ENCODE data around the gene RHBDD3.

Gene RHBDD3

DNA sequence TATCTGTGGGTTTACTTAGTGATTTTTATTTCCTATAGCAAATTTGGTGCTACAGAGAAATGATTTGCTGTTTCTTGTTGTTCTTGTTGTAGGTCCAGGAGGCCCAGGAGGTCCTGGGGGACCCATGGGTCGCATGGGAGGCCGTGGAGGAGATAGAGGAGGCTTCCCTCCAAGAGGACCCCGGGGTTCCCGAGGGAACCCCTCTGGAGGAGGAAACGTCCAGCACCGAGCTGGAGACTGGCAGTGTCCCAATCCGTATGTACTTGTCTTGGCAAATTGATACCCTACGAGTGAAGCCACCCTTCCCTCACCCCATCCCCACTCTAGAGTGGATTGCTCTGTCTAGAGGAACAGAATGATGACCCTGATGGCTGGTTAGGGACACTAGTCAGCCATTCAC, 30.9 kb upstream of the RHBDD3 start:
- WGBS, 2 donors (ENCODE audit: extremely low coverage in 2 of 2, insufficient read length in 2 of 2, insufficient replicate concordance in 1 of 2), result no CpG with 5 or more reads among the region's 8 CpGs
- DNase-seq (ENCODE audit: low spot score), result no peak
- H3K4me1 ChIP-seq (ENCODE audit: control insufficient read depth in 2 of 2, insufficient read depth in 1 of 2, low read depth in 1 of 2, low read length in 2 of 2), result no peaks in the 10 kb centered on the region
- no peak overlapping the region for H4K8ac ChIP-seq (ENCODE audit: low read depth, low read length)
- H3K14ac ChIP-seq (ENCODE audit: low read length), result no peak overlapping the region
- no peak overlapping the region for H3K23ac ChIP-seq (ENCODE audit: low read depth, low read length, poor library complexity)
- H2BK12ac ChIP-seq (ENCODE audit: low read length), result no peak overlapping the region
- no peaks in the 10 kb centered on the region for H3K79me1 ChIP-seq (ENCODE audit: low read depth, low read length)
- H3K9me3 ChIP-seq (replicated peaks in 1 of 2; ENCODE audit: control insufficient read depth in 2 of 2, insufficient read depth in 1 of 2, low read depth in 1 of 2, low read length in 2 of 2), result no peaks in the 10 kb centered on the region
- H4K91ac ChIP-seq (ENCODE audit: low read depth, low read length, poor library complexity), result no peak overlapping the region
- H2BK120ac ChIP-seq (ENCODE audit: low read depth, low read length), result no peak overlapping the region
- no peaks in the 10 kb centered on the region for H3K27me3 ChIP-seq (ENCODE audit: control insufficient read depth in 3 of 3, insufficient read depth in 3 of 3, low read depth in 1 of 3, low read length in 3 of 3)
- H3K4me3 ChIP-seq (ENCODE audit: low read length in 2 of 2), result no peak overlapping the region
- no peak overlapping the region for H2AK5ac ChIP-seq (ENCODE audit: low read depth, low read length)
- peaks cover 53 to 82% of the 10 kb centered on the region in 2 donors for H3K36me3 ChIP-seq (replicated peaks in 1 of 2; ENCODE audit: control insufficient read depth in 2 of 2, insufficient read depth in 2 of 2, low read length in 2 of 2)
- no peak overlapping the region for H2BK15ac ChIP-seq (ENCODE audit: low read length)
- no peak overlapping the region for H2AFZ ChIP-seq (ENCODE audit: low read length)
- no peak overlapping the region for H3K4ac ChIP-seq (ENCODE audit: low read length)
- no peak overlapping the region for H3K27ac ChIP-seq (replicated peaks; ENCODE audit: low read length)
- no peak overlapping the region for H3K18ac ChIP-seq (ENCODE audit: low read length)
- no peak overlapping the region for H2BK5ac ChIP-seq (ENCODE audit: low read length)
- H3K9ac ChIP-seq (ENCODE audit: low read depth, low read length, poor library complexity), result no peak overlapping the region
- H3K4me2 ChIP-seq (ENCODE audit: insufficient read depth, low read length, poor library complexity, severe bottlenecking), result no peak overlapping the region

DNA sequence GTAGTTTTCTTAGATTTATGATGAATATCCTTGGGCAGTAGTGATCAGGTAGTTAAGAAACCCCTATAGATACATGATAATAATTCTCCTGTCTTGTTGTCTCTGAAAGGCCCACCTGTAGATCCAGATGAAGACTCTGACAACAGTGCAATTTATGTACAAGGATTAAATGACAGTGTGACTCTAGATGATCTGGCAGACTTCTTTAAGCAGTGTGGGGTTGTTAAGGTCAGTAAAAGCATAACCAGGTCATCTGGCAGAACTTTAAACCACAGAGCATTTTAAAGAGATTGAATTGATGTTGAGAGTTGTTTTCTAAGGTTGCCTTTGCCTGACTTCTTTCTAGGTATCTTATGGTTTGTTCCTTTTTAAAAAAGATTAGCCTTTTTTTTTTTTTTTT, 24.6 kb upstream of the RHBDD3 start:
- Histone ChIP-seq H3K27ac (replicated peaks; ENCODE audit: low read length) (no peak overlapping the region), H3K36me3 (replicated peaks in 1 of 2; ENCODE audit: control insufficient read depth in 2 of 2, insufficient read depth in 2 of 2, low read length in 2 of 2) (peaks cover 56 to 100% of the 10 kb centered on the region in 2 donors), H4K91ac (ENCODE audit: low read depth, low read length, poor library complexity) (no peak overlapping the region), H2BK120ac (ENCODE audit: low read depth, low read length) (no peak overlapping the region), H3K4me3 (ENCODE audit: low read length in 2 of 2) (no peak overlapping the region), H3K79me1 (ENCODE audit: low read depth, low read length) (no peaks in the 10 kb centered on the region), H2BK15ac (ENCODE audit: low read length) (no peak overlapping the region), H3K23ac (ENCODE audit: low read depth, low read length, poor library complexity) (no peak overlapping the region), H3K18ac (ENCODE audit: low read length) (no peak overlapping the region), H3K4me1 (ENCODE audit: control insufficient read depth in 2 of 2, insufficient read depth in 1 of 2, low read depth in 1 of 2, low read length in 2 of 2) (peaks cover 0 to 2% of the 10 kb centered on the region in 2 donors), H3K9me3 (replicated peaks in 1 of 2; ENCODE audit: control insufficient read depth in 2 of 2, insufficient read depth in 1 of 2, low read depth in 1 of 2, low read length in 2 of 2) (no peaks in the 10 kb centered on the region), H3K4ac (ENCODE audit: low read length) (no peak overlapping the region), H2BK12ac (ENCODE audit: low read length) (no peak overlapping the region), H3K14ac (ENCODE audit: low read length) (no peak overlapping the region), H3K4me2 (ENCODE audit: insufficient read depth, low read length, poor library complexity, severe bottlenecking) (no peak overlapping the region), H2AFZ (ENCODE audit: low read length) (no peak overlapping the region), H2BK5ac (ENCODE audit: low read length) (no peak overlapping the region), H3K9ac (ENCODE audit: low read depth, low read length, poor library complexity) (no peak overlapping the region), H3K27me3 (ENCODE audit: control insufficient read depth in 3 of 3, insufficient read depth in 3 of 3, low read depth in 1 of 3, low read length in 3 of 3) (no peaks in the 10 kb centered on the region), H4K8ac (ENCODE audit: low read depth, low read length) (no peak overlapping the region), H2AK5ac (ENCODE audit: low read depth, low read length) (no peak overlapping the region)
- DNase-seq (ENCODE audit: low spot score), result no peak

DNA sequence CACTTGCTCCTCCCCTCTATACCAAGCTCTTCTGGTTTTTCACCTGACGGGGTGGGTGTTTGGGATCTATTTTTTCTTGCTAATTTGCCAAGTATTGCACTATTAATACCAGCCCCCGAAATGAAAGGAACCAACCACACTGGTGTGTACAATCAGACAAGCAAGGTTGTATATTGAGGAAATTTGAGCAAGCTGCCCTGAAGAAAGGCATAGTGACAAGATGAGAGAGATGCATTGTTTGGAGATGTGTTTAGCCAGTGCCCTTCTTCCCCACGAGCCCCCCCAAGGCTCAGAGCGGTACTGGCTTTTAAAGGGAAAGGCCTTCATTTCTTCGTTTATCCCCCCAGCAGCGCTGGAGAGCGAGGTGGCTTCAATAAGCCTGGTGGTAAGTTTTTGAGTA, 23.4 kb upstream of the RHBDD3 start:
- whole genome bisulfite sequencing, 2 donors (ENCODE audit: extremely low coverage in 2 of 2, insufficient read length in 2 of 2, insufficient replicate concordance in 1 of 2), result no CpG with 5 or more reads among the region's 7 CpGs
- DNase-seq (ENCODE audit: low spot score), result no peak

GRCh38 chr22:29290061-29290460, 22.3 kb upstream of the RHBDD3 start:
- Histone ChIP-seq H3K4me2 (ENCODE audit: insufficient read depth, low read length, poor library complexity, severe bottlenecking) (no peak overlapping the region), H3K27me3 (ENCODE audit: control insufficient read depth in 3 of 3, insufficient read depth in 3 of 3, low read depth in 1 of 3, low read length in 3 of 3) (no peaks in the 10 kb centered on the region), H2BK5ac (ENCODE audit: low read length) (no peak overlapping the region), H3K4me3 (ENCODE audit: low read length in 2 of 2) (no peak overlapping the region), H2BK120ac (ENCODE audit: low read depth, low read length) (no peak overlapping the region), H3K4me1 (ENCODE audit: control insufficient read depth in 2 of 2, insufficient read depth in 1 of 2, low read depth in 1 of 2, low read length in 2 of 2) (peaks cover 0 to 2% of the 10 kb centered on the region in 2 donors), H3K14ac (ENCODE audit: low read length) (no peak overlapping the region), H2BK15ac (ENCODE audit: low read length) (no peak overlapping the region), H3K4ac (ENCODE audit: low read length) (no peak overlapping the region), H2AK5ac (ENCODE audit: low read depth, low read length) (no peak overlapping the region), H3K9ac (ENCODE audit: low read depth, low read length, poor library complexity) (no peak overlapping the region), H3K79me1 (ENCODE audit: low read depth, low read length) (no peaks in the 10 kb centered on the region), H3K27ac (replicated peaks; ENCODE audit: low read length) (no peak overlapping the region), H3K9me3 (replicated peaks in 1 of 2; ENCODE audit: control insufficient read depth in 2 of 2, insufficient read depth in 1 of 2, low read depth in 1 of 2, low read length in 2 of 2) (no peaks in the 10 kb centered on the region), H4K91ac (ENCODE audit: low read depth, low read length, poor library complexity) (no peak overlapping the region), H3K23ac (ENCODE audit: low read depth, low read length, poor library complexity) (no peak overlapping the region), H2AFZ (ENCODE audit: low read length) (no peak overlapping the region), H2BK12ac (ENCODE audit: low read length) (no peak overlapping the region), H4K8ac (ENCODE audit: low read depth, low read length) (no peak overlapping the region), H3K36me3 (replicated peaks in 1 of 2; ENCODE audit: control insufficient read depth in 2 of 2, insufficient read depth in 2 of 2, low read length in 2 of 2) (peaks cover 51 to 99% of the 10 kb centered on the region in 2 donors), H3K18ac (ENCODE audit: low read length) (no peak overlapping the region)
- no CpG with 5 or more reads among the region's 5 CpGs for WGBS, 2 donors (ENCODE audit: extremely low coverage in 2 of 2, insufficient read length in 2 of 2, insufficient replicate concordance in 1 of 2)
- DNase-seq (ENCODE audit: low spot score), result no peak

More for the DNA sequence above, 23.4 kb upstream of the RHBDD3 start:
- no peak overlapping the region for H3K18ac ChIP-seq (ENCODE audit: low read length)
- H3K9me3 ChIP-seq (replicated peaks in 1 of 2; ENCODE audit: control insufficient read depth in 2 of 2, insufficient read depth in 1 of 2, low read depth in 1 of 2, low read length in 2 of 2), result no peaks in the 10 kb centered on the region
- no peak overlapping the region for H3K23ac ChIP-seq (ENCODE audit: low read depth, low read length, poor library complexity)
- H2BK120ac ChIP-seq (ENCODE audit: low read depth, low read length), result no peak overlapping the region
- H3K4me3 ChIP-seq (ENCODE audit: low read length in 2 of 2), result no peak overlapping the region
- H4K91ac ChIP-seq (ENCODE audit: low read depth, low read length, poor library complexity), result no peak overlapping the region
- no peak overlapping the region for H2AK5ac ChIP-seq (ENCODE audit: low read depth, low read length)
- H3K79me1 ChIP-seq (ENCODE audit: low read depth, low read length), result no peaks in the 10 kb centered on the region
- H3K4me1 ChIP-seq (ENCODE audit: control insufficient read depth in 2 of 2, insufficient read depth in 1 of 2, low read depth in 1 of 2, low read length in 2 of 2), result peaks cover 0 to 2% of the 10 kb centered on the region in 2 donors
- no peak overlapping the region for H2BK5ac ChIP-seq (ENCODE audit: low read length)
- no peak overlapping the region for H2BK12ac ChIP-seq (ENCODE audit: low read length)
- H3K27me3 ChIP-seq (ENCODE audit: control insufficient read depth in 3 of 3, insufficient read depth in 3 of 3, low read depth in 1 of 3, low read length in 3 of 3), result no peaks in the 10 kb centered on the region
- H3K4ac ChIP-seq (ENCODE audit: low read length), result no peak overlapping the region
- no peak overlapping the region for H3K14ac ChIP-seq (ENCODE audit: low read length)
- no peak overlapping the region for H2AFZ ChIP-seq (ENCODE audit: low read length)
- no peak overlapping the region for H2BK15ac ChIP-seq (ENCODE audit: low read length)
- H4K8ac ChIP-seq (ENCODE audit: low read depth, low read length), result no peak overlapping the region
- no peak overlapping the region for H3K27ac ChIP-seq (replicated peaks; ENCODE audit: low read length)
- H3K36me3 ChIP-seq (replicated peaks in 1 of 2; ENCODE audit: control insufficient read depth in 2 of 2, insufficient read depth in 2 of 2, low read length in 2 of 2), result peaks cover 52 to 100% of the 10 kb centered on the region in 2 donors
- no peak overlapping the region for H3K9ac ChIP-seq (ENCODE audit: low read depth, low read length, poor library complexity)
- H3K4me2 ChIP-seq (ENCODE audit: insufficient read depth, low read length, poor library complexity, severe bottlenecking), result no peak overlapping the region

Data from neuronal stem cell (in vitro differentiated cells).